GM12878 (cell line): Measurements from ENCODE around the gene NSD2. TPM values are rescaled to one million over a fixed set of nuclear protein-coding genes. Genes with fewer than 3 reads are reported as not detected.
A peak's percentile ranks its signal among the peaks of the same experiment; 100 is the strongest.

Source experiments
- ATAC-seq: fragments of 200-7000 bp; cut with Tn5 transposase; 3 replicates; pipeline ENCODE4 v1.9.1; 2020; ENCODE audit warnings: mild to moderate bottlenecking, moderate library complexity
- BruUV-seq: library from RNA; stranded (reverse); fragments of 400-500 nt; replicated peaks from 2 replicates; lab custom pipeline; 2021; lab: Mats Ljungman, UMichigan
- CTCF ChIA-PET: fragments of 300-600 bp; sonication (Branson Sonifier 250); formaldehyde crosslinking; extraction: SDS; loops from one replicate; lab custom pipeline; 2021; ENCODE audit warnings: inconsistent platforms; lab: Yijun Ruan, JAX
- POLR2A ChIA-PET: fragments of 350-600 bp; formaldehyde crosslinking; extraction: SDS; loops from one replicate; lab custom pipeline; 2021; ENCODE audit warnings: inconsistent platforms; lab: Charles Lee
- RAD21 ChIA-PET: fragments of 300-600 bp; sonication (Branson Sonifier 250); formaldehyde crosslinking; loops from one replicate; lab custom pipeline; 2023; ENCODE audit warnings: antibody characterized with exemption; ENCODE audit not compliant: unreplicated experiment; lab: Charles Lee
- SMC1A ChIA-PET: fragments of 300-600 bp; sonication (Branson Sonifier 250); formaldehyde crosslinking; loops from one replicate; lab custom pipeline; 2023; ENCODE audit not compliant: unreplicated experiment, uncharacterized antibody; lab: Charles Lee
- DNase-seq: peaks from one replicate; pipeline ENCODE4 v3.0.0-alpha.2; 2011; ENCODE audit warnings: low read depth, low spot score
- FAIRE-seq: peaks from 3 replicates; lab custom pipeline; 2011; peaks lifted over from hg19 to GRCh38; lab: Jason Lieb, UNC
- H2AFZ ChIP-seq: 2 replicates; pipeline ENCODE4 v1.6.0; 2011; ENCODE audit warnings: low read depth, low read length, control low read depth; ENCODE audit not compliant: control insufficient read depth
- H3K27ac ChIP-seq: 2 replicates; pipeline ENCODE4 v1.5.1; 2011; ENCODE audit warnings: control low read depth; ENCODE audit not compliant: control insufficient read depth, insufficient read depth
- H3K27me3 ChIP-seq, 2 experiments: replicated peaks in 1 of 2; 2 replicates each; pipeline versions ENCODE4 v1.6.0 to v1.6.1; 2011; ENCODE audit warnings: low read length in 1 of 2; ENCODE audit not compliant: control insufficient read depth in 2 of 2, insufficient read depth in 2 of 2
- H3K36me3 ChIP-seq, 2 experiments: 2 replicates each; pipeline ENCODE4 v1.5.1; 2011; ENCODE audit warnings: low read length in 1 of 2; ENCODE audit not compliant: control insufficient read depth in 2 of 2, insufficient read depth in 2 of 2
- H3K4me1 ChIP-seq: 2 replicates; pipeline ENCODE4 v1.6.1; 2011; ENCODE audit warnings: mild to moderate bottlenecking, low read length, moderate library complexity, mixed read lengths; ENCODE audit not compliant: control insufficient read depth, insufficient read depth
- H3K4me2 ChIP-seq: 2 replicates; pipeline ENCODE4 v1.6.0; 2011; ENCODE audit warnings: control low read depth; ENCODE audit not compliant: control insufficient read depth, insufficient read depth
- H3K4me3 ChIP-seq: fragments of 200-600 bp; sonication (generic); 2 replicates; pipeline ENCODE4 v1.5.1; 2016
- H3K79me2 ChIP-seq: 2 replicates; pipeline ENCODE4 v1.6.0; 2011; ENCODE audit warnings: low read length; ENCODE audit not compliant: control insufficient read depth, insufficient read depth
- H3K9ac ChIP-seq: 2 replicates; pipeline ENCODE4 v1.8.0; 2011; ENCODE audit warnings: low read length, control low read depth, mixed read lengths; ENCODE audit not compliant: control insufficient read depth, insufficient read depth
- H3K9me3 ChIP-seq: replicated peaks from 3 replicates; pipeline ENCODE4 v1.5.1; 2011; ENCODE audit warnings: mild to moderate bottlenecking, low read length; ENCODE audit not compliant: control insufficient read depth, insufficient read depth
- H4K20me1 ChIP-seq: 2 replicates; pipeline ENCODE4 v1.6.0; 2011; ENCODE audit not compliant: control insufficient read depth, insufficient read depth
- BHLHE40 ChIP-seq, 2 experiments: fragments of 450-650 bp in 1 of 2; IDR thresholded peaks; 2 replicates each; pipeline ENCODE4 v1.6.1; 2011 to 2017; ENCODE audit warnings: low read depth in 2 of 2, borderline replicate concordance in 1 of 2, improper control_type of control experiment in 1 of 2, low read length in 1 of 2, mild to moderate bottlenecking in 1 of 2
- ESRRA ChIP-seq: IDR thresholded peaks from 2 replicates; pipeline ENCODE4 v1.6.1; 2012; ENCODE audit warnings: mild to moderate bottlenecking, low read length, improper control_type of control experiment
- GATAD2B ChIP-seq: fragments of 450-650 bp; conservative IDR thresholded peaks from 2 replicates; pipeline ENCODE4 v1.6.1; 2017; ENCODE audit warnings: low read depth, mild to moderate bottlenecking, moderate library complexity
- HDGF ChIP-seq: fragments of 450-650 bp; IDR thresholded peaks from 2 replicates; pipeline ENCODE4 v1.6.1; 2016; ENCODE audit warnings: antibody characterized with exemption
- IRF4 ChIP-seq: IDR thresholded peaks from 2 replicates; pipeline ENCODE4 v1.6.1; 2011; ENCODE audit warnings: low read depth, low read length
- POU2F2 ChIP-seq: IDR thresholded peaks from 3 replicates; pipeline ENCODE4 v1.6.1; 2011; ENCODE audit warnings: low read depth, mild to moderate bottlenecking, low read length, borderline replicate concordance
- RB1 ChIP-seq: fragments of 450-650 bp; formaldehyde crosslinking; IDR thresholded peaks from 2 replicates; pipeline ENCODE4 v1.6.1; 2017; ENCODE audit warnings: mild to moderate bottlenecking, borderline replicate concordance
- SMARCA5 ChIP-seq: fragments of 450-650 bp; IDR thresholded peaks from 2 replicates; pipeline ENCODE4 v1.6.1; 2017; ENCODE audit warnings: mild to moderate bottlenecking
- TARDBP ChIP-seq: IDR thresholded peaks from 2 replicates; pipeline ENCODE4 v1.6.1; 2016; ENCODE audit warnings: borderline replicate concordance
- YBX1 ChIP-seq: fragments of 450-650 bp; IDR thresholded peaks from 2 replicates; pipeline ENCODE4 v1.6.1; 2016; ENCODE audit warnings: antibody characterized with exemption
- WGBS: methylation state at CpG from one replicate; pipeline ENCODE4 v1.1.6; 2016; ENCODE audit warnings: low lambda C conversion rate; ENCODE audit not compliant: insufficient replicate concordance, insufficient coverage; ENCODE audit errors: missing lambda C conversion rate; 5-methylcytosine and 5-hydroxymethylcytosine counted together
- in situ Hi-C: fragments of 300-500 bp; cut with MboI; formaldehyde crosslinking; loops from 9 replicates; pipeline ENCODE4 v1.14.3; 2018; ENCODE audit warnings: mixed read lengths
- intact Hi-C: fragments of 100-400 bp; cut with micrococcal nuclease; formaldehyde crosslinking; loops from one replicate; pipeline ENCODE4 v1.14.2; 2022; ENCODE audit not compliant: unreplicated experiment
- polyA plus RNA-seq, 11 experiments: library from polyadenylated mRNA; depleted of rRNA in 4 of 11; unstranded in 6 of 11; stranded (reverse) in 5 of 11; fragments of >200 nt; fragmentation: Nextera tagmentation in 4 of 11; fragmentation: Illumina TruSeq in 1 of 11; extraction: Ambion mirVana in 4 of 11; extraction: Trizol in 1 of 11; gene quantifications; 1 replicate in 1 of 11; 2 replicates in 10 of 11; pipeline versions ENCODE4 v1.2.1 to v1.2.3, GENCODE V29; 2011 to 2016; ENCODE audit warnings: inconsistent platforms in 2 of 11, missing spikeins in 2 of 11, low read depth in 1 of 11
- total RNA-seq, 4 experiments: library from RNA; depleted of rRNA in 3 of 4; stranded (reverse); fragments of >200 nt in 3 of 4; fragmentation: Illumina TruSeq in 1 of 4; extraction: Trizol in 1 of 4; gene quantifications; 2 replicates each; pipeline versions ENCODE4 v1.2.1 to v1.2.3, GENCODE V29; 2013 to 2021
- TF ChIP-seq, protein P1 (sequence below): fragments of 450-650 bp; conservative IDR thresholded peaks from 2 replicates; pipeline ENCODE4 v1.6.1; 2017; ENCODE audit warnings: mild to moderate bottlenecking, moderate library complexity

Gene NSD2
- total and polyA plus RNA-seq, 10 of the 15 experiments (the other 5 are each of a cell fraction or from before 2014, with no cell fraction given) = 8.6 to 139 (median 67.2) TPM

DNA sequence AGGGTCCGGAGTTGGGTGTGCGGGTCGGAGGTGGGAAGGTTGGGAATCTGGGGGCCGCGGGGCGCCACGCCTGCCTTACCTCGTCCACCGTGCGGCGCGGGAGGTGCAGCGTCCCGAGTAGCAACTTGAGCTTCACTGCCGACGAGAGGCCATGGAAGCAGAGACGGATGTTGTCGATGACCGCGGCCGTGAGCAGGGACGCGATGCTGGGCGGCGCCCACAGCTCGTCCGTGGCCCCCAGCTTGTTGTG lies 137.4 kb downstream of the NSD2 start:
- POLR2A ChIA-PET = interaction anchor here (0.6 to 1.4 kb wide), 3 partner anchors 12 to 133 kb away, joined by 3 to 5 read pairs (median 5); no protein-coding TSS in a partner anchor
- Histone ChIP-seq H3K36me3 (peaks cover 0 to 6% of the 10 kb centered on the region in 2 experiments; a peak in 1 of 4 replicates), H3K4me1 (peaks cover 5% of the 10 kb centered on the region), H3K79me2 (peaks cover 35% of the 10 kb centered on the region), H4K20me1 (no peaks in the 10 kb centered on the region), H3K4me2 (no peak overlapping the region; the same call in 1 of the 2 replicates), H3K27ac (peak overlapping the region; percentile 94), H3K4me3 (peak overlapping the region; percentile 95), H2AFZ (peak overlapping the region; percentile 95), H3K9ac (peak overlapping the region; percentile 83), H3K9me3 (no peaks in the 10 kb centered on the region; the same call in 2 of the 3 replicates), H3K27me3 (no peaks in the 10 kb centered on the region)
- TF ChIP-seq, protein P1, sequence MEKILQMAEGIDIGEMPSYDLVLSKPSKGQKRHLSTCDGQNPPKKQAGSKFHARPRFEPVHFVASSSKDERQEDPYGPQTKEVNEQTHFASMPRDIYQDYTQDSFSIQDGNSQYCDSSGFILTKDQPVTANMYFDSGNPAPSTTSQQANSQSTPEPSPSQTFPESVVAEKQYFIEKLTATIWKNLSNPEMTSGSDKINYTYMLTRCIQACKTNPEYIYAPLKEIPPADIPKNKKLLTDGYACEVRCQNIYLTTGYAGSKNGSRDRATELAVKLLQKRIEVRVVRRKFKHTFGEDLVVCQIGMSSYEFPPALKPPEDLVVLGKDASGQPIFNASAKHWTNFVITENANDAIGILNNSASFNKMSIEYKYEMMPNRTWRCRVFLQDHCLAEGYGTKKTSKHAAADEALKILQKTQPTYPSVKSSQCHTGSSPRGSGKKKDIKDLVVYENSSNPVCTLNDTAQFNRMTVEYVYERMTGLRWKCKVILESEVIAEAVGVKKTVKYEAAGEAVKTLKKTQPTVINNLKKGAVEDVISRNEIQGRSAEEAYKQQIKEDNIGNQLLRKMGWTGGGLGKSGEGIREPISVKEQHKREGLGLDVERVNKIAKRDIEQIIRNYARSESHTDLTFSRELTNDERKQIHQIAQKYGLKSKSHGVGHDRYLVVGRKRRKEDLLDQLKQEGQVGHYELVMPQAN = 0 out of 2 replicates have a peak, but pooled peaks have one; percentile 26
- TF ChIP-seq IRF4 = 0 out of 2 replicates have a peak, but pooled peaks have one; percentile 31
- peak; percentile 84 for TF ChIP-seq HDGF
- TF ChIP-seq YBX1 = no peak
- TF ChIP-seq BHLHE40 (IDR thresholded peaks at IDR 0.05; ENCODE audit: borderline replicate concordance in 1 of 2, low read depth in 2 of 2, low read length in 1 of 2) = peak in 1 of 2 experiments; percentile 19; a peak in 1 of 4 replicates
- TF ChIP-seq GATAD2B = 0 out of 2 replicates have a peak, but pooled peaks have one; percentile 1
- no peak for TF ChIP-seq TARDBP
- TF ChIP-seq RB1 = 0 out of 2 replicates have a peak, but pooled peaks have one; percentile 71
- TF ChIP-seq ESRRA = no peak
- TF ChIP-seq SMARCA5 = peak; percentile 75
- peak; percentile 62; the same call in 1 of the 3 replicates for TF ChIP-seq POU2F2
- RAD21 ChIA-PET = interaction anchor here (0.8 to 1.1 kb wide), 2 partner anchors 133 to 135 kb away, joined by 3 to 6 read pairs; no protein-coding TSS in a partner anchor
- intact Hi-C loops = loop anchor here (10.0 kb wide), 1 partner anchor 176 kb away; no protein-coding TSS in a partner anchor
- no peak for FAIRE-seq
- SMC1A ChIA-PET = no interaction called here
- no TSS peak for BruUV-seq
- whole genome bisulfite sequencing = 0% methylated on average over 24 of the region's 27 CpGs
- ATAC-seq = no peak; the same call in 2 of the 3 replicates
- in situ Hi-C loops = no loop called here
- CTCF ChIA-PET = no interaction called here
- no peak for DNase-seq
